Stimulated activated CD4-positive, alpha-beta T cell treated with anti-CD3 and anti-CD28 coated beads, Interleukin-12 subunit alpha, Interleukin-12 subunit beta, amount 100 ng/mL, for 24 hours (primary cell): ENCODE results near the gene PSMD4.
"Not testable (repeated sequence)": the region's sequence is repeated elsewhere in the genome, so short reads cannot be mapped to it uniquely, and the experiment has no call there.

Experiments
- DNase-seq, 2 experiments: peaks; one replicate each; pipeline ENCODE4 v3.0.0-alpha.2; 2020; ENCODE audit warnings: low read depth in 2 of 2

The PSMD4 gene

DNA sequence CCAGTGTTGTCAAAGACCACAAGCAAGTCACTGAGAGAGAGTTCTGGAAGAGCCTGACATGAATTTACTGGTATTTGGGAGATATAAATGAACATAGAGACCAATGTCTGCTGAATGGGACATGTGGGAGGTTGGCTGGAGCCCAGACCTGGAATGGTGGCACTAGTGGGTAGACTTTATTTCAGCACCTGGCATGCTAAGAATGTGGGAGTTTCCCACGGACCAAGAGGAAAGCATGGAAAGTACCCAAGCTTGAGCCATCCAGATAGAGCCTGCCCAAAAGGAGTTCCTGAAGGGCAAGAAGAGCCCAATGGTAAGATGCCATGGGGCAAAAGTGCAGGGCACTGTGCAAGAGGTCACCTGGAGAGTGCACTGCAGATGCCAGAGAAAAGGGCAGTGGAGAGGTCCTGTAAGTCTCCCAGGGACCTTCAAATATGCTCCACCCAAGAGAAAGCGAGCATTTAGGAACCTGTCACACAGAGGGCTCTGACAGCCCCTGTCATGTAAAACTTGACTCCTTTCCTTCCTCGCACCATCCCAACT lies 19.5 kb downstream of the PSMD4 start:
- DNase-seq, result no peak

DNA sequence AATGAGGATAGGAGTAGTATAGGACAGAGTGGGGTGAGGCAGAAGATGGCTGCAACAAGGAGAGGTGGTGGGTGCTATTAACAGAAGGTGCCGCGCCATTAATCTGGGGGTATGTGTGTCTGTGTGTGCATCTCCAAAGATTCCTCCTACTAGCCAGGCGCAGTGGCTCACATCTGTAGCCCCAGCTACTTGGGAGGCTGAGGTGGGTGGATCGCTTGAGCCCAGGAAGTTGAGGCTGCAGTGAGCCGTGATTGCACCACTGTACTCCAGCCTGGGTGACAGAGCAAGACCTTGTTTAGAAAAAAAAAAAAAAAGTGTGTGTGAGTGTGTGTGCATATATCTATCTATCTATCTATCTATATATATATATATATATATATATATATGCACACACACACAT lies 20.8 kb downstream of the PSMD4 start:
- DNase-seq, result not testable (repeated sequence)

DNA sequence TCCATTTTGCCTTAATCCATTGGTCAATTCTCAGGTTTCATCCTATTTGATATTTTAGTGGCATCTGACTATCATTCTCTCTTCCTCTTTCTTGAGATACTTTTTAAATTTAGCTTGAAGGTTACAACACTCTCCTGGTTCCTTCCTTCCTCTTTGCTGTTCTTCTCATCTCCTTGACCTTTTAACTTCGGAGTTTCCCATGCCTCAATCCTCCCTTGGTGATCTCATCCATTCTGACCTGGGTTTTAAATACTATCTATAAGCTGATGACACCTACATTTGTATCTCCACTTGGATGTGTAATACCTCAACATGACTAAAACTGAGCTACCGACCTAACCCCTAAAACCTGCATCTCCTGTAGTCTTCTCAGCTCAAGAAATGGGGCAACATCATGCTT lies 22.7 kb downstream of the PSMD4 start:
- DNase-seq, result no peak

DNA sequence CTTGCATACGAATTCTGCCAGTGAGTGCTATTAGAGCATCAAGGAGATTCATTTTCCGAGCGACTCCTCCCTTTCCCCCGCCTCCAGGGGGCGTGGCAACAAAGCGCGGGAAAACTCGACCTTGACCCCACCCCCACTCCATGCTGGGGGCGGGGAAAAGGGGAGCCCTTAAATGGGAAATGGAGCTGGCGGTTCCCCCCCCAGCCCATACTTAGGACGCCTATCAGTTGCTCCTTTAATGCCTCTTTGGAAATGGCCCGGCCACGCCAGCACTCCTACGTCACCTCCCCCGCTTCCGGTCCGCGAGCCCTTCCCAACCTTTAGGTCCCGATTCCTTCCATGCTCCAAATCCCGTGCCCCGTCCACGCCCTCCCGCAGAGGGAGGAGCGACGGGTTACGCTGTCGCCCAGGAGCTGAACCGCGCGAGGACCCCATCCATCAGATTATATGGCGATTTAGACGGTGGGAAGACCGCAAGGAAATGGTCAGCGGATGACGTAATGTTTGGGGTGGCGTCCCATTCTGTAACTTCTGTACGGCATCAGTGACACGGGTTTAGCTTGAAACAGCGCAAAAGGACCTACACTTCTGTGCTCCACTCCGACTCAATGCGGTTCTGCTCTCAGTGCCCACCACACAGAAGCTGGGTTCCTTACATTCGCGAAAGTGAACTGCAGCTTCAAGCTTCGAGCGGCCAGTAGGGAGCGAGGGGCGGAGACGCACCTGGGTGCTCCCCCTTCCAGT lies 26.9 kb downstream of the PSMD4 start:
- DNase-seq, result peak; percentile 93 to 95

DNA sequence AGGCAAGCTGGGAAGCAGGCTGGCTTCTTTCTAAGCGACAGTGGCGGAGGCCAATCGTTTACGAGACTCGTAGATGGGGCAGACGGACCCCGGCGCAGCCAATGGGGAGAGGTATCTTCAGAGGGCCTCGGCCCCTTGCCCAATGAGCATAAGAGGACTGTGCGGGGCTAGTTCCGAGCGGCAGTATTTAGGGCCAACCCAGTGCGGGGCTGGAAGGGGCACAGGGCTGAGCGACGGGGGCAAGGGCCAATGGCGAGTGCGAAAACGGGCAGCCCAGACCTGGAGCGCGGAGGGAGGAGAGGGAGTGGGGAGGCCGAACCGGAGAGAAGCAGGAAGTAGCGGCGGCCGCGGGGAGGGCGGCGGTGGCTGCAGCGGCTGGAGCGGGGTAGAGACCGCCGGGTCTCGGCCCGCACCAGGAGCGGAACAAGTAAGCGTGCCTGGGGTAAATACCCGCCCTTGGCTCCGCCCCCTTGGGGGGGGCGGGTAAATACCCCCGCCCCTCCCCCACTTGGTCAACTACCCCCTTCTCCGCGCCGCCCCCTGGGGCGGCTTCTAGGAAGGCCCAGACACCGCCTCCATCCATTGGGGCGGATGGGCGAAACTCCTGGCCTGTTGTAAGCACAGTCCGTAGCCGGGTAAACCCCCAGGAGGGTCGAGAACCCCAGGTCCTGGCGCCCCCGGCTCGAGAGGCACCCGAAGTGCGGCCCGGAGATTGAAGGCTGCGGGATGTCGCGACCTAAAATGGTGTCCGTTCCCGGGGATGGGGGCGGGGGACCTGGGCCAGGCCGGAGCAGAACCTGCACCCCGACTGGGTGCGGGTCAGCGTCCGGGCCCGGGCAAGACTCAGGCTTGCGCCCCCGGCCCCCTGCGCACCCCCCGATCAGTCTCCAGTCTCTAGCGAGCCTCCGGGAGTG lies 27.7 kb downstream of the PSMD4 start, which contains the start of gene ZNF687:
TSS of gene ZNF687 (plus strand) at position 331 of the 914 bp plus-strand sequence. CDS start 3,993 bp downstream, outside the sequence.
- peak; percentile 94 to 98 for DNase-seq

DNA sequence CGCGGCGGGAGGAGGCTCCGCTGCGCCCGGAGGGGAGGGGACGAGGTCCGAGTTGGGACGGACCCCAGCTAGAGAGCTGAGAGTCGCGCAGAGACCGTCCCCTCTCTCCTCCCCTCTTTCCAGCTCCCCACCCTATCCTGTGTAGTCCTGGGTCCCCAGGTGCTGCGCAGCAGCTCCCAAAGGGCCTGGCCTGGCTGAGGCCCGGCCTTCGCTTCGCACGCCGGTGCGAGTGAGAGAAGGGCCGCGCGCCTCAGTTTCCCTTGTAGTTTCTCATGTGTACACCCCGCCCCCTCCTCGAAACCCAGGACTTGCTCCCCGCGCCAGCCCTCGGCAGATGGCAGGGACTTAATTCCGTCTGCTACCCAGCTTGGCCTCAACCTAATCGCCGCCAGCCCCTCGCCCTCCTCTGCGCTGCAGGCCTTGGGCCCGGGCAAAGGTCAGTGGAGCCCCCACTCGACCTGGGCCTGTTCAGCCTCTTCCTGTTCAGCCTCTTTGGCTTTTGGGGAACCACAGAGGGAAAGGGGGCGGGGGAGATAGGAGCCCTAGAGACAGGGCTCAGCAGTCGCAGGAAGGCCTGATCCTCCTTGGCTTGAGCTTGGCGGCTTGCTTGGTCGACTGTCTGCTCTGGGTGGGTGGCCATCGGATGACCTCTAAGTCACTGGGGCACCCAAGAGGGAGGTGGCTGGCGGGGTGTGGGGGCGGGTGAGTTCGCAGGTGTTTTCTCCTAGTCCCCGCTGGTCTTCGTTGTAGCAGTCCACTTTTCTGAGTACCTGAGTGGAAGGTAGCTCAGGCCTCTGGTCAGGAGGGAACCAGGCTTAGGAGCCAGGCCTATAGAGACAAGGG lies 28.6 kb downstream of the PSMD4 start:
- DNase-seq, result no peak

DNA sequence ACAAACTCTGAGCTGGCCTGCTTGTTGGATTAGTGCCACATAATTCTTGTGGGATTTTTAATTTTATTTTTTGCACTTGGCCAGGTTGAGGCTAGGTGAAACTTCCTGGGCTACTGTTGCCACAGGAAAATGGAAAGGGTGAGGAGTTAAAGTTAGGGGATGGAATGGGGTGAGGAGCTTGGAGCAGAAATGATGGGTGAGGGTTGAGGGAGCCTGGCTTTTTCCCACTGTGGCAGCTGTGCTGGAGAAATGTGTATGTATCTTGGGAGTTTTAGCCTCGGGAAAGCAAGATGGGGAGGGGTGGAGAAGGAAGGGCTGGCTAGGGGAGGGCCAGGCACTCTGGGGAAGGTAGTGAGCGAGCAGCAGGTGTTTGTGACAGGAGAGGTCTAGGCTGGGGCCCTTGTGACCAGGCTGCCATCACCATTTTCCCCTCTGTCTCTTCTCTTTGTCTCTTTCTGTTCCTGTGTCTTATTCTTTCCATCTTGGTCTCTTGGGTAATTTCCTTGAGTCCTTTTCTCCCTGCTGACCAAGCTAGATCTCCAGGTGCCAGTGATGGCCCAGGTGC lies 29.6 kb downstream of the PSMD4 start:
- DNase-seq, result no peak

DNA sequence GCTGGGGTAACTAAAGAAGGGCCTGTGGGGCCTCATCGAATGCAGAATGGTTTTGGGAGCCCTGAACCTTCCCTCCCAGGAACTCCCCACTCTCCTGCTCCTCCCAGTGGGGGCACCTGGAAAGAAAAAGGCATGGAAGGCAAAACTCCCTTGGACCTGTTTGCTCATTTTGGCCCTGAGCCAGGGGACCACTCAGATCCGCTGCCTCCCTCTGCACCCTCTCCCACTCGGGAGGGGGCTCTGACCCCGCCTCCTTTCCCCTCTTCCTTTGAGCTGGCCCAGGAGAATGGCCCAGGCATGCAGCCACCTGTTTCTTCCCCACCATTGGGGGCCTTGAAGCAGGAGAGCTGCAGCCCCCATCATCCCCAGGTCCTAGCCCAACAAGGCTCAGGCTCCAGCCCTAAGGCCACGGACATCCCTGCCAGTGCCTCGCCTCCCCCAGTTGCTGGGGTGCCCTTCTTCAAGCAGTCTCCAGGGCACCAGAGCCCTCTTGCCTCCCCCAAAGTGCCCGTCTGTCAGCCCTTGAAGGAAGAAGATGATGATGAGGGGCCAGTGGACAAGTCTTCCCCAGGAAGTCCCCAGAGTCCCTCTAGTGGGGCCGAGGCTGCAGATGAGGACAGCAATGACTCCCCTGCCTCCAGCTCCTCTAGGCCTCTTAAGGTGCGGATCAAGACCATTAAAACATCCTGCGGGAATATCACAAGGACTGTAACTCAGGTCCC lies 32.2 kb downstream of the PSMD4 start:
- no peak for DNase-seq

DNA sequence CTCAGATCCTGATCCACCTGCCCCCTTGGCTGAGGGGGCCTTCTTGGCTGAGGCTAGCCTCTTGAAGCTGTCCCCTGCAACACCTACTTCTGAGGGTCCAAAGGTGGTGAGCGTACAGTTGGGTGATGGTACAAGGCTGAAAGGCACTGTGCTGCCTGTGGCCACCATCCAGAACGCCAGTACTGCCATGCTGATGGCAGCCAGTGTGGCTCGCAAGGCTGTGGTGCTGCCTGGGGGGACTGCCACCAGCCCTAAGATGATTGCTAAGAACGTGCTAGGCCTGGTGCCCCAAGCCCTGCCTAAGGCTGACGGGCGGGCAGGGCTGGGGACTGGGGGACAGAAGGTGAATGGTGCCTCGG lies 32.8 kb downstream of the PSMD4 start:
- no peak for DNase-seq

DNA sequence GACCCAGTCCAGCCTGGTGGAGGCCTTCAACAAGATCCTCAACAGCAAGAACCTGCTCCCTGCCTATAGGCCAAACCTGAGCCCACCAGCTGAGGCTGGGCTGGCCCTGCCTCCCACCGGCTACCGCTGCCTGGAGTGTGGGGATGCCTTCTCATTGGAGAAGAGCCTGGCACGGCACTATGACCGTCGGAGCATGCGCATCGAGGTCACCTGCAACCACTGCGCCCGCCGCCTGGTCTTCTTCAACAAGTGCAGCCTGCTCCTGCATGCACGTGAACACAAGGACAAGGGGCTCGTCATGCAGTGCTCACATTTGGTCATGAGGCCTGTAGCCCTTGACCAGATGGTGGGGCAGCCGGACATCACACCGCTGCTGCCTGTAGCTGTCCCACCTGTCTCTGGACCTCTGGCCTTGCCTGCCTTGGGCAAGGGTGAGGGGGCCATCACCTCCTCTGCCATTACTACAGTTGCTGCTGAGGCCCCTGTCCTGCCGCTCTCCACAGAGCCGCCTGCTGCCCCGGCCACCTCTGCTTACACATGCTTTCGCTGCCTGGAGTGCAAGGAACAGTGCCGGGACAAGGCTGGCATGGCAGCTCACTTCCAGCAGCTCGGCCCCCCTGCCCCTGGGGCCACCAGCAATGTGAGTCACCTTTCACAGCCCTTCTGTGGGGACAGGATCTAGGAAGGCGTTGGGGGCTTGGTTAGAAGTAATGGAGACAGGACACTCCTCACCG lies 33.4 kb downstream of the PSMD4 start:
- DNase-seq, result no peak

DNA sequence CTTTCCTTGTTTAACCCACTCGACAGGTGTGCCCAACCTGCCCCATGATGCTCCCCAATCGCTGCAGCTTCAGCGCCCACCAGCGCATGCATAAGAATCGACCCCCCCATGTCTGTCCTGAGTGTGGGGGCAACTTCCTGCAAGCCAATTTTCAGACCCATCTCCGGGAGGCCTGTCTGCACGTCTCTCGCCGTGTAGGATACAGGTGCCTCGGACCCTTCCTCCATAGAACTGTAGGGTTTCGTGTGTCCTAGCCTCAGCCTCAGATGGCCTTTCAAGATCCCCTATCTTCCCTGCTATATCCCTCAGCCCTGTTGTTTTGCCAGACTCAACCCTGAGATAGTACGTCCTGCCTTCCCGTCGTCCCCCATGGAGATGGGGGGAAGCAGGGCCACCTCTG lies 34.0 kb downstream of the PSMD4 start:
- no peak for DNase-seq

DNA sequence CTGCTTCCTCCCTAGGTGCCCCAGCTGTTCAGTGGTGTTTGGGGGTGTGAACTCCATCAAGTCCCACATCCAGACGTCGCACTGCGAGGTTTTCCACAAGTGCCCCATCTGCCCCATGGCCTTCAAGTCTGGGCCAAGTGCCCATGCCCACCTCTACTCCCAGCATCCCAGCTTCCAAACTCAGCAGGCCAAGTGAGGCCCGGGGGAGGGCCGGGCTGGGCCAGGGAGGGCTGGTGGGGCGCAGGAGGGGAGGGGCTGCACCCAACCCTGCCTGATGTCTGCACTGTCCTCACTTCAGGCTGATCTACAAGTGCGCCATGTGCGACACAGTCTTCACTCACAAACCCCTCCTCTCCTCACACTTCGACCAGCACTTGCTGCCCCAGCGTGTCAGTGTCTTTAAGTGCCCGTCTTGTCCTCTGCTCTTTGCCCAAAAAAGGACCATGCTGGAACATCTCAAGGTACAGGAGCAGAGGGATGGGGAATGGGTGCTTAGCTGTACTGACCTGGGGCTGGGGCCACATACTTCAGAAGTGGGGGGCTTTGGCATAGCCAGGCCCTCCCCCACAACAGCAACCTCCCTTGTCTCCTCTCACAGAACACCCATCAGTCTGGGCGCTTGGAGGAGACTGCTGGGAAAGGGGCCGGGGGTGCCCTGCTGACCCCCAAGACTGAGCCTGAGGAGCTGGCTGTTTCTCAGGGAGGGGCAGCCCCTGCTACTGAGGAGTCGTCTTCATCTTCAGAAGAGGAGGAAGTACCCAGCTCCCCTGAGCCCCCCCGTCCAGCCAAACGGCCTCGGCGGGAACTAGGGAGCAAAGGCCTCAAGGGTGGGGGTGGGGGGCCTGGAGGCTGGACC lies 34.8 kb downstream of the PSMD4 start:
- no peak for DNase-seq

DNA sequence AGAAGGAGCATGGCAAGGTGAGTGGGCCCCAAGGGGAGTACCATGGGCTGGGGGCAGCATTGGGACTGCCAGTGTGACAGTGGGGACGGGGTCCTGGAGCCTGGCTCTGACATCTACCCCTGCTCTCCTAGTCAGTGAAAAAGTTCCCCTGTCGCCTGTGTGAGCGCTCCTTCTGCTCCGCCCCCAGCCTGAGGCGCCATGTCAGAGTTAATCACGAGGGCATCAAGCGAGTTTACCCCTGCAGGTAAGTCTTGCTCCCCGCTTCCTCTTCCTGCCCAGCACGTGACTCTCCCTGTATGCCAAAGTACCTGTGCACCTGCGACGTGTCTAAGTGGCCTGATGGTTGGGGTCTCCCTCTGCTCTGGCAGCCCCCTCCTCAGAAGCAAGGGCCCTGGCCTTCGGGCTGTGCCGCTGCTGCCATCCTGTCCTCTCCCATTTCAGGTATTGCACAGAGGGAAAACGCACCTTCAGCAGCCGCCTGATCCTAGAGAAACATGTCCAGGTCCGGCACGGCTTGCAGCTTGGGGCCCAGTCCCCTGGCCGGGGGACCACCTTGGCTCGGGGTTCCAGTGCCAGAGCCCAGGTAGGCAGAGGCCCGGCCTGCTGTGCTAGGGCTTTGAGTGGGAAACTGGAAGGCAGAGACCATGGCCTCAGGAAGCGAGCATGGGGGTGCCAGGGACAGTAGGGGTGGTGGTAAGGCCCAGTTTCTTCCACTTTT lies 35.6 kb downstream of the PSMD4 start:
- no peak for DNase-seq

DNA sequence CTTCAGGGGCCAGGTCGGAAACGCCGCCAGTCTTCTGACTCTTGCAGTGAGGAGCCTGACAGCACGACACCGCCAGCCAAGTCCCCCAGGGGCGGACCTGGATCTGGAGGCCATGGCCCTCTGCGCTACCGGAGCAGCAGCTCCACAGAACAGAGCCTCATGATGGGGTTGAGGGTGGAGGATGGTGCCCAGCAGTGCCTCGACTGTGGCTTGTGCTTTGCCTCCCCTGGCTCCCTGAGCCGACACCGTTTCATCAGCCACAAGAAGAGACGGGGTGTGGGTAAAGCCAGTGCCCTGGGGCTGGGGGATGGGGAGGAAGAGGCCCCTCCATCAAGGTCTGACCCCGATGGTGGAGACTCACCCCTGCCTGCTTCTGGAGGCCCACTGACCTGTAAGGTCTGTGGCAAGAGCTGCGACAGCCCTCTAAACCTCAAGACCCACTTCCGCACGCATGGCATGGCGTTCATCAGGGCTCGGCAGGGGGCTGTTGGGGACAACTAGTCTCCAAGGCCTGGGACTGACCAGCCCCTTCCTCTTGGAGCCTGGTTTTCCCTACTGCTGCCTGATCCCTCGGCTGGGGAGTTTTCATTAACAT lies 36.3 kb downstream of the PSMD4 start:
- no peak for DNase-seq

DNA sequence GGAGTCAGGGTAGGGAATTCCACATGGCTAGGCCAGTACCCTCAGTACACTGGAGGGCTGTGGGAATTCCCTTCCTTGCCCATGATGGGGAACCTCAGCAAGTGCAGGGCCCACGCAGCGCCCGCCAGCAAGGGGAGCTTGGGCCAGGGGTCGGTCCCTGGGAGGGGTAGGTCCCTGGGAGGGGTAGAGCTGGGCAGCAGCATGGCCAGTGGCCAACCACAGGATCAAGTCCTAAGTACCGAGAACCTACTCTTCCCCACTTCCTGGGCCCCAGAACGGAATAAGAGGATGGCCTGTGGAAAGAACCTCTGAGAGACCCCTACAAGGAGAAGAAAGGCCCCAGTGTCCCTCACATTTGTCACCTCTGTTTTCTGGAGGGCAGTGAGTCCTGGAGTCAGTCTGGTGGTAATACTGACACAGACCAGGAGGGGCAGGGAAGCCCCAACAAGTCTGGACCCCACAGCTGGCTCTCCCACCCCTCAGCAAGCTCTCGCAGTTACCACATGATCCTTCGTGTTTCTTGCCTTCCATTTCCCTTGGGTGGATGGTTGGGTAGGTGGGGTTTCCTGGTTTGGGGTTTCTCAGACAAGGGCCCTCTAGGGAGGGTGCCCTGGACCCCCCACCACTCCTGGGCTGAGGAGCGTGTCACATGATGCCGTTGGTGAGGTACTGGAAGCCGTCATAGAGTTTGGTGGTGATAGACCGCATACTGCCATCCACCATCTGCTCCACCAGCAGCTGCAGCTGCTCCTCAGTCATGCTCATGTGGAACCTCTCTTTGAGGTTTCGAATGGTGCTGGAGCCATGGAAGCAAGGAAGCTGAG lies 37.9 kb downstream of the PSMD4 start:
- no peak for DNase-seq

DNA sequence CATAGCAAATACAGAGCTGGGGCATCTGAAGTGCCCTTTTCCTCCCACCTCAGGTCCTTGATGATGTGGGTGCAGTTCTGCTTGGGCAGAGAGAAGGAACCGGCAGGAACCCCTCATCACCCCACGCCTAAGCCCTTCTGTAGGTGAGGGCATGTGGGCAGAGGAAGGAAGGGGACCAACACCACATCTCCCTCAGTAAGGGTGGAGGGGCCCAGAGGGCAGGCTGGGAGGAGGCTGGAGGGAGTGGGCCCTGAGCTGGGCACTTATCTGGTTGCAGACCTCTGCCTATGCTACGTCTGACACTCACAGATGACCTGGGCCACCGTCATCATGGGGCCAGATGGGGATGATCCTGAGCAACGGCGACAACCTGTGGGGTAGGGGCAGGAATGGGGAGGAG lies 38.6 kb downstream of the PSMD4 start:
- no peak for DNase-seq
